Hematopoietic multipotent progenitor cell (in vitro differentiated cells): ENCODE results near the gene CYP1B1. TPM values are rescaled to one million over a fixed set of nuclear protein-coding genes. Genes with fewer than 3 reads are reported as not detected.
"Not testable (repeated sequence)": the region's sequence is repeated elsewhere in the genome, so short reads cannot be mapped to it uniquely, and the experiment has no call there.

Experiments
- DNase-seq, 3 donors: peaks; one replicate each; pipeline ENCODE4 v3.0.0-alpha.2; 2011 to 2015; ENCODE audit warnings: low read depth in 2 of 3, low spot score in 2 of 3
- total RNA-seq: library from RNA; depleted of rRNA; stranded (reverse); fragments of >200 nt; gene quantifications from one replicate; pipeline ENCODE4 v1.2.3, GENCODE V29; 2012

CYP1B1 gene
- total RNA-seq, 1 donor, result 2.7 TPM

- DNase-seq, result peak in 1 of 3 donors; percentile 27
Measured at GRCh38 chr2:38037757-38038621, 38.0 kb downstream of the CYP1B1 start.

DNA sequence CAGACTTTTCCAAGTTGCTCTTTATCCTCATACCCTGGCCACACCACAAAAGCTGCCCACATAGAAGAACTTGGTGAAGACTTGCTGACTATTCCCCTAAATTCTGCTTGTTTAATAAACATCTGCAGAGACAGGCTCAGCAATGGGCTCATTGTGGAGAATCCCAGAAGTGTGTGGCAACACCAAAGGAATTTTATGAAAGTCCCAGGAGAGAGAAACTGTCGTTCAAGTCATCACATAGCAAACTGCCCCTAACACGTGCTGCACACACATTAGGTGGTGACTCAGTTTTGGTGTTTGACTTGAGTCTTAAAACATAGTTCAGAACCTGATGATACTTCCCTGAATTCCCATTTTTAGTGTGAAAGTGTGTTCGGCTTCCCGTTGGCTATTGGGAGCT lies 38.6 kb downstream of the CYP1B1 start:
- no peak for DNase-seq

DNA sequence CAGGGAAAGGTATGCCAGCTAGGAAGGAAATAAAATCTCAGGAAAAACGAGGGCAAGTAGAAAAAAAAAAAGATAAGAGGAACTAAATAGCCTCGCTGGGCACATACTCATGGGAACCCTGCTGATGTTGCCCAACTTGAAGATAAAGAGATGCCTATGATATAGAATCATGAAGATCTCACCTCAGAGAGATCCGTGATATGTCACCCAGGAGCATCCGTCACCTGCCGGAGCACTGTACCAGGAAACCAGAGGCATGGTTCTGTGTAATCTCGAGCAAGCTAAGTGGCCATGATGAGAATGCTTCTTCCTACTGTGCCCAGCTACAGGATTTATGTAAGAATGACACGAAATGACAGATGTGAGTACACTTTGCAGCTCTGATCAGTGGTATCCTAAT lies 40.0 kb downstream of the CYP1B1 start:
- DNase-seq, result no peak

GRCh38 chr2:38033646-38034045 lies 42.3 kb downstream of the CYP1B1 start:
- DNase-seq, result no peak

DNA sequence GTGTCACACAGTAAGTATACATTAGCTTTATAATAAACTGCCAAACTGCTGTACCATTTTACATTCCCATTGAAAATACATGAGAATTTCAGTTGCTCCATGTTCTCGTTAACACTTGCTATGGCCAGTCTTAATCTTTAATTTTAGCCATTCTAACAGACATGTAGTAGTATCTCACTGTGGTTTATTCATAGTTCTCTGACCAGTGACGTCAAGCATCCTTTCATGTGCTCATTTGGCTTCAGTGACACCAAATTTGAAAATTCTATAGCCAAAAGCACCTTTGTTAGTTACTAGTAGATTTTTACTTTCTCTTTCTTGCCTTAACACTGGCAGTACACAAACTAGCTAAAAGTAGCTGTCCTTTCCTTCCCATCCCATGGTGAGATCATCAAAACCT lies 43.0 kb downstream of the CYP1B1 start:
- DNase-seq, result no peak

DNA sequence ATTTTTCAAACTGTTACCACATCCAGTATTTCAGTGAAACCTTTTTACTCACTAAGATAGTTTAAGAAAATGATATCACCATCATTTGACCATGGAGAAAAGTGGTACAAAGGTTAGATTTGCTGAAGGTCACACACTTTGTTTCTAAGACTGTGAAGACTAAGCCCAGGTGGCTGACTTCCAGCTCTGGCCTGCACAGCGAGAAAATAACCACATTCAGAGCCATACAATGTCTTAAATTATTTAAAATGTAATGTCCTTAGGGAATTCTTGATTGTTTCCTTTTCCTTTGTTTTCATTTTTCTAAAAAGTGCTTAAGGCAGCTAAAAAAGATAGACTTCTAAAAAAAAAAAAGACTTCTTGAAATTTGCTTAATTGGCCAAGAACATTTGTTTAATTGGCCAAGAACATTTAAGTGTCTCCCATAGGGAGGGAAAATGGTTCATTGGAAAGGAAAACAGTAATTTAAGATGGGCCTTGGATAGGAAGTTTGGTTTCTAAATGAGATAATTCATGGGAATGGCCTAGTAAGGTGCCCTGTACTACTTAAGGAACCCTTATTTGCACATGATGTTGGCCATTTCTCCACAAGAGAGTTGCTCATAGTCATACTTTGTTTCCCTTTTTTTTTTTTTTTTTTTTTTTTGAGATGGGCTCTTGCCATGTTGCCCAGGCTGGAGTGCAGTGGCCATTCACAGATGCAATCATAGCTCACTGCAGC lies 45.2 kb downstream of the CYP1B1 start:
- no peak for DNase-seq

DNA sequence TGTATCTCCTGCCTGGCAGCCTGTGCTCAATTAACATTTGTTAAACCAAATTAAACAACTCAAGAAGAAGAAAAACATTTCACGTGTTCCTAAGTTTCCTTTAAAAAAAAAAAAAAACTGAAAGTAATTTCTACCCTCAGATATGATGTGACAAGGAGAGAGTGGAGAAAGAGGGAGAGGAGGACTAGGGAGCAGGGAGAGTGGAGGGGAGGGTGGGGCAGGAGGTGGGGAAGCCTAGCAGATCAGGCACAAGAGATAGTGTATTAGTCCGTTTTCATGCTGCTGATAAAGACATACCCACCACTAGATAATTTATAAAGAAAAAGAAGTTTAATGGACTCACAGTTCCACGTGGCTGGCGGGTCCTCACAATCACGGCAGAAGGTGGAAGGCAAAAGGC lies 46.4 kb downstream of the CYP1B1 start:
- no peak for DNase-seq

DNA sequence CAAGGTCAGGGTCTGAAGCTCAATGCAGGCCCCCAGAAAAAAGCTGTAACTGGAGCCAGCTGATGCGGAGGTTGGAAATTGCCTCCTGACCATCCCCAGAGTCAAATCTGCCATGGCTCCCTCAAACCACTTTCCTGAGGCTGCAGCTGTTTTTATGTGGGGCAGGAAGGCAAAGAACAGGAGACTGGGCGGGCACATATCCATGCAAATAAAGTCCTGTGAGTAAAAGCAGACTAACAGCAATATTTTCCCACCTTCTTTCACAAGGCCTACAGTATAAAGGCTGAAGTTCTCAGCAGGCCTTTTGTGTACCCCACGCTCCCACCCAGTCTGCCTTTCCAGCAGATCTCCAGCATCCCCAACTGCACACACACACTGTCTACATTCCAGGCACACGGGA lies 47.1 kb downstream of the CYP1B1 start:
- no peak for DNase-seq

DNA sequence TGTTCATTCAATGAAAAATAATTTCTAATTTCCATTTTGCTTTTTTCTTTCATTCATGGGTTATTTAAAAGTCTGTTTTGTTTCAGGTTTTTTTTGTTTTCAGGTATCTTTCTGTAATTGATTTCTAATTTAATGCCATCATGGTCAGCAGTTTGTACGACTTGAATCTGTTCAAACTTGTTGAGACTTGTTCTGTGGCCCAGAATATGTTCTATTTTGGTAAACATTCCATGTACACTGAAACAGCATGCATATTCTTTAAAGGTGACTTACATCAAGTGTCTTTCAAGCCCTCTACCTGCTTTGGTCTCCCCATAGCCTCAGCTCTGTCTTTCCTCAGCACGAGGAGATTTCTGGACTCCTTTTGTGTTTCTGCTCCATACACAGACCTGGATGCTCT lies 49.1 kb downstream of the CYP1B1 start:
- DNase-seq, result no peak

DNA sequence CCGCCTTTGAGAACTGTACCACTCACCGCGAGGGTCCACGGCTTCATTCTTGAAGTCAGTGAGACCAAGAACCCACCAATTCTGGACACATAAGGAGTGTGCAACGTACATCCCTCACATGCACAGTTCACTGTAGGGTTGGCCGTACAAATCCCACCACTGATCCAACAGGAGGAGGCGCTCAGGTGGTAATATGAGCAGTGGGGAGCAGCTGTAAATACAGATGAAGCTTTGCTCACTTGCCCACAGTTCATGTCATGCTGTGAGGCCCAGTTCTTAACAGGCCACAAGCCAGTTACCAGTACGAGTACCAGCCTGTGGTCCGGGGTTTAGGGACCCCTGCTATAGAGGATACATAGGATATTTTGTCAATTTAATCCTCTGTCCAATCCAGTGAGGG lies 54.4 kb downstream of the CYP1B1 start:
- no peak for DNase-seq

DNA sequence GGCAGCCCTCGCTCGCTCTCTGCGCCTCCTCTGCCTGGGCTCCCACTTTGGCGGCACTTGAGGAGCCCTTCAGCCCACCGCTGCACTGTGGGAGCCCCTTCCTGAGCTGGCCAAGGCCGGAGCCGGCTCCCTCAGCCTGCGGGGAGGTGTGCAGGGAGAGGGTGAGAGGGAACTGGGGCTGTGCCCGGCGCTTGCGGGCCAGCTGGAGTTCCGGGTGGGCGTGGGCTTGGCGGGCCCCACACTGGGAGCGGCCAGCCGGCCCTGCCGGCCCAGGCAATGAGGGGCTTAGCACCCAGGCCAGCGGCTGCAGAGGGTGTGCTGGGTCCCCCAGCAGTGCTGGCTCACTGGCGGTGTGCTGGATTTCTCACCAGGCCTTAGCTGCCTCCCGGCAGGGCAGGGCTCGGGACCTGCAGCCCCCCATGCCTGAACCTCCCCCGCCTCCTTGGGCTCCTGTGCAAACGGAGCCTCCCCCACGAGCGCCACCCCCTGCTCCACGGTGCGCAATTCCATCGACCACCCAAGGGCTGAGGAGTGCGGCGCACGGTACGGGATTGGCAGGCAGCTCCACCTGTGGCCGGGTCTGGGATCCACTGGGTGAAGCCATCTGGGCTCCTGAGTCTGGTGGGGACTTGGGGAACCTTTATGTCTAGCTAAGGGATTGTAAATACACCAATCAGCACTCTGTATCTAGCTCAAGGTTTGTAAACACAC lies 55.4 kb downstream of the CYP1B1 start:
- not testable (repeated sequence) for DNase-seq

GRCh38 chr2:38017836-38018235 lies 58.1 kb downstream of the CYP1B1 start:
- DNase-seq, result no peak

Other genes starting within 250 kb of the CYP1B1 start
- gene RMDN2, start 150.9 kb downstream of the CYP1B1 start, total RNA-seq, result 1.1 TPM